Inferior parietal cortex (tissue), 1 donor: ENCODE results near the gene COASY.
A peak's percentile ranks its signal among the peaks of the same experiment; 100 is the strongest.
"Not testable (repeated sequence)": the region's sequence is repeated elsewhere in the genome, so short reads cannot be mapped to it uniquely, and the experiment has no call there.

ENCODE experiments used
- DNase-seq: peaks from one replicate; pipeline ENCODE4 v3.0.0-alpha.2; 2016; ENCODE audit errors: extremely low spot score

COASY gene

DNA sequence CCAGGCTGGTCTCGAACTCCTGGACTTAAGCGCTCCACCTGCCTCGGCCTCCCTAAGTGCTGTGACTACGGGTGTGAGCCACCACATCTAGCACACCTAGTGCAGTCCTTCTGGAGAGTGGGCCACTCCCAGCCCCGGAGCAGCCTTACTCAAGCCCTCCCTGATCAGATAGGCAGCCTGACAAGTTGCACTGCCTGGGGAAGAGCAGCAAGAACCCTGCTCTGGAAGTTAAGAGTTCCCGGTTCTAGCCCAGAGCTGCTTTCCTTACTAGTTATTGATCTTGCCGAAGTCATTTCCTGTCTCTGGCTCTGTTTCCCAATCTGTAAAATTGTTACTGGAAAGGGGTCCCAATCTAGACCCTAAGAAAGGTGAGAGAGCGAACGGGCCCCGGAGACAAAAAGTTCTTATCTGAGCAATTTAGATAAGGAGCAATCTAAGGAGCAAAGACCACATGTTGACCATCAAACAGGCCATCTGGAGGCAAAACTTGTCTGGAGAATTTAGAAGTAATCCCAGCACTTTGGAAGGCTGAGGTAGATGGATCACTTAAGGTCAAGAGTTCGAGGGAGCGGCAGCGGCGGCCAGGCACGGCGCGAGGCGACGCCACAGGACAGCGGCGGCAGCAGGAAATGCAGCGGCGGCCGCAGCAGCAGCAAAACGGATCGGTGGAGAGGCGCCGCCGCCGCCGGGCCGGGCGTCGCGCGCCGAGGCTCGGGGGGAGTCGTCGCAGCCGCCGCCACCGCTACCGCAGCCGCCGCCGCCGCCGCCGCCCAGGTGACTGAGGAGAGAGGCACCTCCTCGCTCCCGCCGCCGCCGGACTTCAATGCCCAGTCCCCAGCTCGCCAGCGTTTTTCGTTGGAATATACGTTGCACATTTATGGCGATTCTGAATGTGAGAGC lies 30.2 kb upstream of the COASY start:
- DNase-seq: peak; percentile 65

DNA sequence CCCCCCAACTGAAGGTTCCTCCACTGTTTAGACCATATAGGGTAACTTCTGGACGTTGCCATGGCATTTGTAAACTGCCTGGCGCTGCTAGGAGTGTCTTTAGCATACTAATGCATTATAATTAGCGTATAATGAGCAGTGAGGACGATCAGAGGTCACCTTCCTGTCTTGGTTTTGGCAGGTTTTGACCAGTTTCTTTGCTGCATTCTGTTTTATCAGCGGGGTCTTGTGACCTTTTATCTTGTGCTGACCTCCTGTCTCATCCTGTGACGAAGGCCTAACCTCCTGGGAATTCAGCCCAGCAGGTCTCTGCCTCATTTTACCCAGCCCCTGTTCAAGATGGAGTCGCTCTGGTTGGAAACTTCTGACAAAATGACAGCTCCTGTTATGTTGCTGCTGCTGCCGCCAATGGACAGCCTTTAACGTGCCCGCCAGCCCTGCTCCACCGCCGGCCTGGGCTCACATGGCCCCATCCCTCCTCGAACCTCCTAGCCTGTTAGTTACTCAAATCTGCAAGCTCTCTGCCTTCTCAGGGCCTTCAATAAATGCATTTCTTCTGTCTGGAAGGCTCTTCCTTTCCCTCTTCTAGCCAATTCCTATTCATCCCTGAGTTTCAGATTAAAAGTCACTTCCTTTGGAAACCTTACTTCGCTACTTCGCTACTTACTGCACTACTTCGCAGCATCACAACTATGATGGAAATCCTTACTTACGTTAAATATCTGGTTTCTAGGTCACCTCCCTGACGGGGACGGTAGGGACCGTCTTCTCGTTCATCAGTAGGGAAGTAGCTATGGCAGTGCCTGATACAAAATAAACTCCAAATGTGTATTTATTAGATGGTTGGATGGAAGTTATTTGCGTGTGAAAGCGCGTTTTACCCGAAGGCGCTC lies 26.5 kb upstream of the COASY start:
- DNase-seq: no peak

DNA sequence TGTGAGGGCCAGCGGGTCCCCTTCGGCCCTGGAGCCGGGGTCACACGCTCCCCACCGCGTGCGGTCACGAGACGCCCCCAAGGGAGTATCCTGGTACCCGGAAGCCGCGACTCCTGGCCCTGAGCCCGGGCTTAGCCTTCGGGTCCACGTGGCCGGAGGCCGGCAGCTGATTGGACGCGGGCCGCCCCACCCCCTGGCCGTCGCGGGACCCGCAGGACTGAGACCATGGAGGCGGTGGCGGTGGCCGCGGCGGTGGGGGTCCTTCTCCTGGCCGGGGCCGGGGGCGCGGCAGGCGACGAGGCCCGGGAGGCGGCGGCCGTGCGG lies 25.9 kb upstream of the COASY start, which contains the start of gene NAGLU:
Gene NAGLU, plus strand, starts transcription at position 194 of the 324 bp plus-strand sequence. Its CDS starts 32 bp downstream, at position 226.
- peak; percentile 92 for DNase-seq

DNA sequence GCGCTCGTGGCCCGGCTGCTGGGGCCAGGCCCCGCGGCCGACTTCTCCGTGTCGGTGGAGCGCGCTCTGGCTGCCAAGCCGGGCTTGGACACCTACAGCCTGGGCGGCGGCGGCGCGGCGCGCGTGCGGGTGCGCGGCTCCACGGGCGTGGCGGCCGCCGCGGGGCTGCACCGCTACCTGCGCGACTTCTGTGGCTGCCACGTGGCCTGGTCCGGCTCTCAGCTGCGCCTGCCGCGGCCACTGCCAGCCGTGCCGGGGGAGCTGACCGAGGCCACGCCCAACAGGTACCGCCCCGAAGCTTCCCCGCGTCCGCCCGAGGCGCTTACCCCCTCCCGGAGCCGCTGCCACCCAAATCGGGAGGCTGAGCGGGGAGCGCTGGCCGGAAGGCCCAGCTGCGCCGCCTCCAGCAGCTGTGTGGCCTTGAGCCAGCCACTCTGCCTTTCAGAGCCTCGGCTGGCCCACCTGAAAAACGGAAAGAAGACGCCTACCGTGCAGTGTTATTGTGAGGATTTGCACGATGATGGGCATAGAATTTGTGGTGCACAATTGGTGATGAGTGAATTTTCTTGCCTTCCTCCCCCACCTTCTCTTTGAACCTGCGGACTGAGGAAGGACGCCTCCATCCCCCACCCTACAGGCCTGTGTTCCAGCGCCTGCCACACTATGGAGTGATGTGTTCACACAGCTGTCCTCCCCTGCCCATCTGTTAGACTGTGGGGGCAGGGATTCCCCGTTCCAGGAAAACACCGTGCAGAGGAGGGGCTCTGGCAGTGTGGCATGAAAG lies 25.4 kb upstream of the COASY start:
- peak; percentile 65 for DNase-seq

DNA sequence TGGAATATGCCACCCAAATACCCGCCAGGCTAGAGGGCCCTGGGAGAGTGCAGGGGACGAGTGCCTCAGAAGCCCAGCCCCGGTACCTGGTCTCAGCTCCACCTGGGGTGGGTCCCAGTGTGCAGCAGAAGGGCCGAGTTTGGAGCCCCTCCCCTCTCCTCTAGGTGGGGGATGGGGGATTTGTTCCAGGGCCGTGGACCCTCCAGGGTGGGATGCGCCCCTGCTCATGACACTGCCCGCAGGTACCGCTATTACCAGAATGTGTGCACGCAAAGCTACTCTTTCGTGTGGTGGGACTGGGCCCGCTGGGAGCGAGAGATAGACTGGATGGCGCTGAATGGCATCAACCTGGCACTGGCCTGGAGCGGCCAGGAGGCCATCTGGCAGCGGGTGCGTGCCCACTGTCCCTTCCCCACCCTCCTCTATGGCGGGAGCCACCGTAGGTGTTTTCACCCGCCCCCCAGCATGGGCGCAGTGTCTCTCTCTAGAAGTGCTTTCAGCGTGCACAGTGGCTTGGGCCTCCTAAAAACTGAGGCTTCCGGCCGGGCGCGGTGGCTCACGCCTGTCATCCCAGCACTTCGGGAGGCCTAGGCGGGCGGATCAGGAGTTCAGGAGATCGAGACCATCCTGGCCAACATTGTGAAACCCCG lies 24.7 kb upstream of the COASY start:
- DNase-seq: no peak

DNA sequence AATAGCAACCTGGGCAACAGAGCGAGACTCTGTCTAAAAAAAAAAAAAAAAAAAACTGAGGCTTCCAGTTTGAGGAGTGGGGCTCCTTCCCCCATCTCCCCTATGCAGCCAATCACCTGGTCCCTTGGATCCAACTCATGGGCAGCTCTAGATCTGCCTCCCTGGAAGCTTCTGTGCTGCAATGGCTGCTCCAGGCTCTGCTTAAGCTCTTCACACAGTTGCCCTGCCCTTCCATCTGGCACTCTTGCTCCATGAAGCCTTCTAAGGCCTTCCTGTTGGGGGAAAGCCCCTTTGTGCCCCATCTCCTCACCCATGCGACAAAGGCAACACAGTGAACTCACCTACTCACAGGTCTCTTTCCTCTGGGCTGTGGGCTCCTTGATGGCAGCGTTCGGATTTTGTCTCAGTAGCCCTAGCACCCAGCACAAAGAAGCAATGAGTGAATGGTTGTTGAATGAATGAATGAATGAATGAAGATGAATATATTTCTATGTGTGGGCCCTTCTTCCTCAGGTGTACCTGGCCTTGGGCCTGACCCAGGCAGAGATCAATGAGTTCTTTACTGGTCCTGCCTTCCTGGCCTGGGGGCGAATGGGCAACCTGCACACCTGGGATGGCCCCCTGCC lies 24.0 kb upstream of the COASY start:
- no peak for DNase-seq

DNA sequence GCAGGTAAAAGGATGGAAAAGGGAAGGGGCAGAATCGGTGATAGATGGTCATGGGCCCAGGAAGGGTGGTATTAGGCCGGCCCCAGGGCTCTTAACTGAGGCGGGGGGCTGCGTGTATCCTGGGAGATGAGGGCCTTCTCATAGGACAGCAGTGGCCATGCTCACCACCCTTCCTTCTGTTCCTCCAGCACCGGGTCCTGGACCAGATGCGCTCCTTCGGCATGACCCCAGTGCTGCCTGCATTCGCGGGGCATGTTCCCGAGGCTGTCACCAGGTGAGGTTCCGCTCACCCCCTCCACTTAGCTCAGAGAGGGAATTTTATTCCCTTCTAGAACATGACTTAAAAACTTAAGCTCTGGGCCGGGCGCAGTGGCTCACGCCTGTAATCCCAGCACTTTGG lies 23.5 kb upstream of the COASY start:
- no peak for DNase-seq

DNA sequence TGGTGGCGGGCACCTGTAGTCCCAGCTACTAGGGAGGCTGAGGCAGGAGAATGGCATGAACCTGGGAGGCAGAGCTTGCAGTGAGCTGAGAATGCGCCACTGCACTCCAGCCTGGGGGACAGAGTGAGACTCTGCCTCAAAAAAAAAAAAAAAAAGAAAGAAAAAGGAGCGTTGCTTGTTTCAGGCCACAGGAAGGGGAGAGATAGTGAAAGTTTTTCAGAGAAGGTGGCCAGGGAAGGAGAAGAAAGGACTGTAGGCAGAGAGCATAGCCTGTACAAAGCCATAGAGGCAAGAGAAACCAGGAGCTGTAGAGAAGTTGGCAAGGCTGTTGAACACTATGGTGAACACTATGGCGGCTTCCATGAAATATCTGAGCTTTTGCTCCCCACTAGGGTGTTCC lies 21.4 kb upstream of the COASY start:
- DNase-seq: not testable (repeated sequence)

DNA sequence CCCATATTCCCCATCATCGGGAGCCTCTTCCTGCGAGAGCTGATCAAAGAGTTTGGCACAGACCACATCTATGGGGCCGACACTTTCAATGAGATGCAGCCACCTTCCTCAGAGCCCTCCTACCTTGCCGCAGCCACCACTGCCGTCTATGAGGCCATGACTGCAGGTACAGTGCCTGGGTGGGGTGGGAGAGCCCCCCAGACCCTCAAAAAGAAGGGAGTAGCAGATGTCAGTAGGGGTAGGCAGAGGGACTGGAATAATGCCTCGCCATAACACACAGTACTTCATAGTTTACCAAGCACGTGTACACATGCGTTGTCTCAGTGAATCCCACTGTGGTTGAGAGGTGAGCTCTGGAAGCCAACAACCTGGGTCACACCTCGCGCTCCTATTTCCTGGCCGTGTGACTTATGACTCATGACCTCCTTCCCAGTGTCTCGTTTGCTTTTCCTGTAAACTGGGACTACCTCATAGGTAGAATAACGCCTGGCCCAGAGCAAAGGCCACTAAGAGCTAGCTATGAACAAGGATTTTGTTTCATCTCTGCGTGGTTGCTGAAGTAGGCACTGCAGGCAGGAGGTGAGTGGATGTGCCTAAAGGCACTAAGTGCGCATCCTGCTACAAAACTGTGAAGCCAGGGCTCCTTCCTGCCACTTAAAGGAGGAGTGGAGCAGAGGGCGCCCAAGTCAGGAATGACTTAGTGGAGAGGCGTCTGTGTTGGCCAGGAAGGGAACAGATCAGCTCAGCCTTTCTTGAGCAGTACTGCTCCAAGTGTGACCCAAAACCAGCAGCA lies 20.7 kb upstream of the COASY start:
- no peak for DNase-seq

DNA sequence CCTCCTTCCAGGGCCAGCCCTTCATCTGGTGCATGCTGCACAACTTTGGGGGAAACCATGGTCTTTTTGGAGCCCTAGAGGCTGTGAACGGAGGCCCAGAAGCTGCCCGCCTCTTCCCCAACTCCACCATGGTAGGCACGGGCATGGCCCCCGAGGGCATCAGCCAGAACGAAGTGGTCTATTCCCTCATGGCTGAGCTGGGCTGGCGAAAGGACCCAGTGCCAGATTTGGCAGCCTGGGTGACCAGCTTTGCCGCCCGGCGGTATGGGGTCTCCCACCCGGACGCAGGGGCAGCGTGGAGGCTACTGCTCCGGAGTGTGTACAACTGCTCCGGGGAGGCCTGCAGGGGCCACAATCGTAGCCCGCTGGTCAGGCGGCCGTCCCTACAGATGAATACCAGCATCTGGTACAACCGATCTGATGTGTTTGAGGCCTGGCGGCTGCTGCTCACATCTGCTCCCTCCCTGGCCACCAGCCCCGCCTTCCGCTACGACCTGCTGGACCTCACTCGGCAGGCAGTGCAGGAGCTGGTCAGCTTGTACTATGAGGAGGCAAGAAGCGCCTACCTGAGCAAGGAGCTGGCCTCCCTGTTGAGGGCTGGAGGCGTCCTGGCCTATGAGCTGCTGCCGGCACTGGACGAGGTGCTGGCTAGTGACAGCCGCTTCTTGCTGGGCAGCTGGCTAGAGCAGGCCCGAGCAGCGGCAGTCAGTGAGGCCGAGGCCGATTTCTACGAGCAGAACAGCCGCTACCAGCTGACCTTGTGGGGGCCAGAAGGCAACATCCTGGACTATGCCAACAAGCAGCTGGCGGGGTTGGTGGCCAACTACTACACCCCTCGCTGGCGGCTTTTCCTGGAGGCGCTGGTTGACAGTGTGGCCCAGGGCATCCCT lies 18.5 kb upstream of the COASY start:
- no peak for DNase-seq

DNA sequence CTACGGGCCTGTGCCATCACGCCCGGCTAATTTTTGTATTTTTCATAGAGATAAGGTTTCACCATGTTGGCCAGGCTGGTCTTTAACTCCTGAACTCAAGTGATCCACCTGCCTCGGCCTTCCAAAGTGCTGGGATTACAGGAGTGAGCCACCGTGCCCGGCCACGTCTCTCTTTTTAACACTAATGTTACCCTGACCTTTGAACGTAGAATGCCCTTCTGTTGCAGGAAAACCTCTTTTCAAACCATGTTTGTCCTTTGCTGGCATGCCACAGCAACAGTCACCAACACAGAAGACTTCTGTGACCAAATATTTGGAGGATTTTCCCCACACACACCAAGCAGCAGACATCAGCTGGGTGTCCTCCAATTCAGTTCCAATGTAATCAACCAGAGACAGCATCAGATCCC lies 17.1 kb upstream of the COASY start:
- DNase-seq: no peak

DNA sequence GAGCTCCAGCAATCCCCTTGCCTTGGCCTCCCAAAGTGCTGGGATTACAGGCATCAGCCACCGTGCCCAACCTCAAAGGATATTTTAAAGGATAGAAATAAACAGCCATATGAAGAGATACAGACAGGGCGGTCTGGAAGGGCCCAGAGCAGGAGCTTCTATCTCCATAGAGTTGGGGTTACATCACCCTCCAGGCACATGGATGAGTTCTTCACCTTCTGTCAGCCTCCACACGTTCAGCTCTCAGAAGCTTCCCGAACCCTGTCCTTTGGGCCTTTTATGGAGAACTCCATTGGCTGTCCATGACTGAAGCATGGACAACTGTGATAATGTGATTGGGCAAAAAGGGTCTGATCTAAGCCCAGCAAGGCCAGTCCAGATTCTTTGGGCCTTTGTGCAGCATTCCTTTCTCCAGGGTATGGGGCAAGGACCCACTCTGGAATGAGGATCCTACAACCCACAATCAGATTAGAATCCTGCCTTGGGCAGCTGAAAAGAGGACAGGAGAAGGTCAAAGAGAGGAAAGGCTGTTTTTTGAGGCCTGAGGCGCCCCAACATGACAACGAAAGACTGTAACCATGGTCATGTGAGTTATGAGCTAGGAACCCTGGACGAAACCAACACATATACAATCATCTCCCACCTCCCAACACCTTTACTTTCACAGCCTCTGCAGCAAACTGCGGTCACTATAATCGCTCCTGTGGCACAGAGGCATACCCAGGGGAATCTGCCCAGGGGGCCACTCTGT lies 16.0 kb upstream of the COASY start:
- DNase-seq: not testable (repeated sequence)

DNA sequence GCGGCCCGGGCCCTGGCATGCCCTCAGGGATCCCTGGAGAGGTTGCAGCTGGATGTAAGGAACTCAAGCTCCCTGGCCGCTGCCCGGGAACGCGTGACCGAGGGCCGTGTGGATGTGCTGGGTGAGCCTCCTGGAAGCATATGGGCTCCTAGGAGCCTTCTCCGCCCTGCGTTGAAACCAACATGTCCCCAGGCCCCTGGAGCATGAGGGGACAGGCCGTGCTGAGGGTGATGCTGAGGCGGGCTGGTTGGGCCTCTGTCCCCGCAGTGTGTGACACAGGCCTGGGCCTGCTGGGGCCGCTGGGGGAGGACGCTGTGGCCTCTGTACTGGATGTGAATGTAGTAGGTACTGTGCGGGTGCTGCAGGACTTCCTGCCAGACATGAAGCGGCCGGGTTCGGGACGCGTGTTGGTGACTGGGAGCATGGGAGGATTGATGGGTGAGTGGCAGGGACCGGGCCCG lies 14.9 kb upstream of the COASY start:
- no peak for DNase-seq

DNA sequence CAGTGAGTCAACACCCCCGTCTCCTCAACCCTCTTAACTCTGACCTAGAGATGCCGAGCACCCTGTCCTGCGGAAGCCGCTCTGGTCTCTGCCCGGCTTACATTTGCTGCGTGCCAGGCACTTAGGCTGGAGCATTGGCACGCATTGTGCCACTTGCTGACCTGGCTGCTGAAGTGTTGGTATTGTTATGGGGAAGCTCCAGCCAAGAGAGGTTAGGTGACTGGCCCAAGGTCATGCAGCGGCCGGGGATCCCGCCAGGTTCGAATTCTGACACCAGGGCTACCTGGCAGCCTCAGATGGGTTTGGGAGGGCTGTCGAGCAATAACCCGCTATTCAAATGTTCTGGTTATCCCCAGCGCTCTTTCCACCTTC lies 14.3 kb upstream of the COASY start:
- no peak for DNase-seq

DNA sequence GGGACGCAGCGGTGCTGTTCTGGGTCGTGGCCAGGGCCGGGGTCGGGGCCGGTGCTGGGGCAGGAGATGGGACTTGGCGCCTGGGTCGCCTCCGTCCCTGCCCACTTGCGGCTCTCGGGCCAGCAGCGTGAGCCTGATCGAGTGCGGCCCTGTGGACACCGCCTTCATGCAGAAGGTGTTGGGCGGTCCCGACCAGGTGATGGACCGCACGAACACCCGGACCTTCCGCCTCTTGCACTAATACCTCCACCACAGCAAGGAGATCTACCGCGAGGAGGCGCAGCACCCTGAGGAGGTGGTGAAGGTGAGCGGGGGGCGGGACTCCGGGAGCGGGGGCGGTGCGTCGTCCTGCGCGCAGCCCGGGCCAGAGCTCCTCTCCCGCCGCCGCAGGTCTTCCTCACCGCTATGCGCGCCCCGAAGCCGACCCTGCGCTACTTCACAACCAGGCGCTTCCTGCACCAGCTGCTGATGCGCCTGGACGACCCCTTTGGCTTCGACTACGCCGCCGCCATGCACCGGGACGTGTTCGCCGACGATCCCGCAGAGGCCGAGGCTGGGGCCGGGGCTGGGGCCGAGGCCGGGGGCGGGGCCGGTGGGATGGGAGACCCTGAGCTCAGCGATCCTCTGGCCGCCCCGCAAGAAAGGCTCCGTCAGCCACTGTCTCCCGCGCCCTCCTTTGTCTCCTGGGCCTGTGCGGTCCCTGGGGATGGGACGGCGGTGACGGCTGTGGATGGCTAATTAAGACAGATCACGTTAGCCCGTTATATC lies 13.7 kb upstream of the COASY start:
- no peak for DNase-seq

DNA sequence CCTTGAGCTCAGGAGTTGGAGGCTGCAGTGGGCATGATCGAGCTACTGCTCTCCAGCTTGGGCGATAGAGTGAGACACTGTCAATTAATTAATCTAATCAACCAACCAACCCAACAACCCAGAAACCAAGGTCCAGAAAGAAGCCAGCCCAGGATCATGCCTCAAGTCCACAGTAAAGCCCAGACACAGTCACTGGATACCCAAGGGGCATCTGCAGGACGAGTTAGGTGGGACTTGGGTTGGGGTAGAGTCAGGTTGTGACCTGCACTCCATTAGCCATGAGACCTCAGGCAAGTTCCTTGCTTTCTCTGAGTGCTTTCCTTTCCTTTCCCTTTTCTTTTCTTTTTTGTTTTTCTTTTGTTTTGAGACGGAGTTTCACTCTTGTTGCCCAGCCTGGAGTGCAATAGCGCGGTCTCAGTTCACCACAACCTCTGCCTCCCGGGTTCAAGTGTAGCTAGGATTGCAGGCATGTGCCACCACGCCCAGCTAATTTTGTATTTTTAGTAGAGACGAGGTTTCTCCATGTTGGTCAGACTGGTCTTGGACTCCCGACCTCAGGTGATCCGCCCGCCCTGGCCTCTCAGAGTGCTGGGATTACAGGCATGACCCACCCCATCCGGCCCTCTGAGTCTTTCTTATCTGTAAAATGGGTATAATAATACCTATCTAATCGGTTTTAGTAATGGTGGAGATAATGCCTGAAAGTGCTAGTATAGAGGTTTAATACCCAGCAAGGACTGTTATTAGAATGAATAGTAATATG lies 12.8 kb upstream of the COASY start:
- DNase-seq: no peak

DNA sequence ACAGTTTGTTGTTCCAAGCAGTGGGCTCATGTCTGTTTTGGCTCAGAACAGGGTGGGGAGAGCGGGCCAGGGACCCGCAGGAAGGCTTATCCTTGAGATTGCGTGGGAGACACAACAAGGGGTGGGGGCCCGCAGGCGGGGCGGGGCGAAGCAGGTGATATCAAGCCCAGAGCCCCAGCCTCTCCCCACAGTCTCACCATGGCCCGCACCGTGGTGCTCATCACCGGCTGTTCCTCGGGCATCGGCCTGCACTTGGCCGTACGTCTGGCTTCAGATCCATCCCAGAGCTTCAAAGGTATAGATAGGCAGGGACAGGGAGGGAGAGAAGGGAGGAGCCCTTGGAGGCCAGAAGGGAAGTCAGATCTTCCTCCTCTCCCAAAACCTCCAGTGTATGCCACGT lies 9.2 kb upstream of the COASY start, which contains the start of gene HSD17B1:
Gene HSD17B1, plus strand, starts transcription at position 188 of the 400 bp plus-strand sequence. Its CDS starts 11 bp downstream, at position 199.
- not testable (repeated sequence) for DNase-seq
